Activated naive CD4-positive, alpha-beta T cell treated with Interleukin-2 at 50 U/mL for 16 hours (primary cell): ENCODE measurements around the gene GGTLC1.
A peak's percentile ranks its signal among the peaks of the same experiment; 100 is the strongest.

Experiments used
- DNase-seq: peaks from one replicate; pipeline ENCODE4 v3.0.0-alpha.2; 2020

The GGTLC1 gene

DNA sequence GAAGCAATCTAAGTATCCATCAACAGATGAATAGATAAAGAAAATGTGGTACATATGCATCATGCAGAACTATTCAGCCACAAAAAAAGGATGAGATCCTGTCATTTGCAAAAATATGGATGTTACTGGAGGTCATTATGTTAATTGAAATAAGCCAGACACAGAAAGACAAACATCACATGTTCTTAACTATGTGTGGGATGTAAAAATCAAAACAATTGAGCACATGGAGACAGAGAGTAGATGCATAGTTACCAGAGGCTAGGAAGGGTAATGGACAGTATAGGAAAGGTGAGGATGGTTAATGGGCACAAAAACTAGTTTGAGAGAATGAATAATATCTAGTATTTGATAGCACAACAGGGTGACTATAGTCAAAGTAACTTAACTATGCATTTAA is 26.3 kb downstream of the GGTLC1 start:
- no peak for DNase-seq

DNA sequence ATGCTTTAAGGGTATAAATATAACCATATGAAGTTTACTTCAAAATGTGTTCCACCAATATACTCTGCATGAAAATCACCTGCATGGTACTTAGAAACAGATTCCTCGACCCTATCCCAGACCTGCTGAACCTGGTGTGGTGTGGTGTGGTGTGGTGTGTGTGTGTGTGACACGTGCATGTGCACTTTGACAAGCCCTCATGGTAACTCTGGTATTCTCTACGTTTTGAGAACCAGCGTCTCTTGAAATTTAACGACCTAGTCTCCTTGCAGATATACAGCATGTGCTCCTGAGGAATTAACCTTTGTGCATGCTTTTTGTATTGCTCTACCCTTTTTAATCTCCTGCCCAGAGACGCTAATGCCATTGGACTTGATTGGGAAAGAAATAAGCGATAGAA is 29.5 kb downstream of the GGTLC1 start:
- no peak for DNase-seq

GRCh38 chr20:23955896-23956295 is 32.7 kb downstream of the GGTLC1 start:
- no peak for DNase-seq

DNA sequence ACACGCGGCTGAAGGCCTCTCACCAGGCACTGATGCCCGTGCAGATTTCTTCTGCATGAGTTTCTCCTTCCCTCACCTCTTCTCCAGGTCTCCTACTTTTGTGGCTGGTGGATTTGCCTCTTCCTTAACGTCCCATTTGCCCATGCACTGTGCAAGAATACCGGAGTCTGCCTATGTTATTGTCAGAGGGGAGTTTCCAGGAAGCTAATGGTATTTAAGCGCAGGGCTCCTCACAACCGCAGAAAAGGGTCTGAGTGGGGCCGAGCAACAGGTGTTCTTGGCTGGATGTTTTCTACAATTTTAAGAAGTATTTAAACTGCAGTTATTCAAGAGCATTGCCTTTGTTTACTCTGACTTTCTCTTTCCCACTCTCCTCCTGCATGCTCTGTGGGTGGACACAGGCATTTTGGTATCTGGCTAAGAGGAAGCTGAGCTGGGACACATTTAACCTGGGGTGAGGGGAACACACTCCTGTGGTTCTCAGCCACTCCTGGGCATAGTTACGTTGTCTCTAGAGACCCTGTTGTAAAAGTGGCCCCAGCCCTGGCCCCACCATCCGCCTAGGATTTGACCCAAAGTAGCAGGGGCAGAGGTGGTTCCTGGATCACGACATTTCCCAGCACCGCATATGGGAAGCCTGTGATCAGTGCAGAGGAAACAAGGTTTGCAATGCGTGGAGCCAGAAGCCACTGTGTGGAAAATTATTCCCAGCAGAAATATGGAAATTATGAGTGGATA is 34.4 kb downstream of the GGTLC1 start:
- no peak for DNase-seq

DNA sequence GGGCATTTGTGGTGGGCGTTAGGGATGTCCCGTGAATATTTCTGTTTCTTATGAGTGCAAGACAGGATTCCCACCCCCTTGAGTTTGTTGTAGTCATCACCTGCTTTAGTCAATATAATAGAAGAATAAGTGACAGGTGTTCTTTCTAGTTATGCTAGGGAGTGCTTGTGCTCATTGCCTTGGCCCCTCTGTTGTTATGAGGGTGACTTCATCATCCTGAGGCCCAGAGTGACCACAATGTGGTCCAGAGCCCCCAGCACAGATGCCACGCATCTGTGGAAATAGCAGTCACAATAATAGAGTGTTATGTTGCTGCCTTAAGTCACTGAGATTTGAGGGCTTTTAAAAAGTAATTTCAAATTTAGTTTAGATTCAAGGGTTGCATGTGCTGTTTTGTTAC is 42.4 kb downstream of the GGTLC1 start:
- no peak for DNase-seq

- DNase-seq: no peak
Observed at GRCh38 chr20:23943304-23943703, 45.3 kb downstream of the GGTLC1 start.

GRCh38 chr20:23939641-23940040 is 48.9 kb downstream of the GGTLC1 start:
- DNase-seq: no peak

- DNase-seq: no peak
Observed at GRCh38 chr20:23939063-23939462, 49.5 kb downstream of the GGTLC1 start.

- no peak for DNase-seq
Observed at GRCh38 chr20:23938118-23938438, 50.5 kb downstream of the GGTLC1 start.

DNA sequence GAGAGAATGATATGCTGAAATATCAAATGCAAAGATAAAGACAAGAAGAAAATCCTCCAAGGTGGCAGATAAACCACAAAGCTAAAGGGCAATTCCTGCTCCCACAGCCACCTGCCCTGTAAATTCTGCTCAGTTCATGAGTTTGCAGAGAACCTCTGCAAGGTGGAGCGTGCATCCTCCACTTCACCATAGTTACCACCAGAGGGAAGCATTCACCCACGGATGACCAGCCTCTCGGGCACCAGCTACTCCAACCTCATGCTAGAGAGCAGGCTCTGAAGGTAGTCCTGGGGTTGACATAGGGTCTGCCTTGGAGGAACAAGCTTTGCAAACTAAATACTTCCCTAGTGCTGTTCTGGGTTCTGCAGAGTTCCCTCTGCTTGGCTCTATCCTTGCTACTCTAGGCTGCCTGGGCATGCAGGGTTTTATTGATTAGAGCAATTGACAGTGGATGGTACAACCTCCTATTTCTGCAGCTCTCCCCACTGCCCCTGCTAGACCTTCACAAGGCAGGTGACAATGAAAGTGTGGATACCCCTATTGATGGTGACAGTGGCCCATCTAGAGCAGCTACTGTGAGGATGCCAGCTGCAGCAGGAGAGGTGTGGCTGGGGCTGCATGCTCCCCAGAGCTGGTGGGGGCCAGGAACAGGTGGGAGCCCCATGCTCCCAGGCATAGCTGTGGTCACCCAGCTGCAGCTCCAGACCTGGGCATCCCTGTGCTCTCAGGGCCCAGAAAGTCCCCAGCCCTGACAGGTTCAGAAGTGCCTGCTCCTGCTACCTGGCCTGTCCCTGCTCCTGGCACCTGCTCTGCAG is 51.1 kb downstream of the GGTLC1 start:
- peak; percentile 57 for DNase-seq
